C4-2B (cell line): ENCODE data around the gene RBM42.

Experiments
- CTCF ChIP-seq: fragments of 450-650 bp; conservative IDR thresholded peaks from 2 replicates; pipeline ENCODE4 v1.5.1; 2017; ENCODE audit warnings: mild to moderate bottlenecking
- ZFX ChIP-seq: fragments of 450-650 bp; IDR thresholded peaks from 2 replicates; pipeline ENCODE4 v1.6.1; 2017

DNA sequence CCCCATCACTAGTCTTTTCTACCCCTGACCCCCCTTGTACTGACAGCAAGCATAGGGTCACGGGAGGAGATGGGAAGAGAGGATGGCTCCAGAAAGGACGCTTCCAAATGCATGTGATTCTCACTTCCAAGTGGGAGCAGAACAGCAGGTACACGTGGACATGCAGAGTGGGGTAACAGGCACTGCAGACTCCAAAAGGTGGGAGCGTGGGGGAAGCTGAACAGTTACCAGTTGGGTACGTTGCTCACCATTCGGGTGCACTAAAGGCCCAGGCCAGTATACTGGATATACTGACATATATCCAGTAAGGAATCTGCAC lies 10.4 kb downstream of the RBM42 start:
- TF ChIP-seq CTCF: no peak
- no peak for TF ChIP-seq ZFX
